ENCODE measurements around the gene ANO5. TPM values are rescaled to one million over a fixed set of nuclear protein-coding genes. Genes with fewer than 3 reads are reported as not detected.

The ANO5 gene
- total RNA-seq, 1 experiment from 2014 or later = 6.3 TPM

- H3K4me3 Mint-ChIP-seq = no peak overlapping the region
- H3K27ac Mint-ChIP-seq = no peak overlapping the region
- ChIA-PET POLR2A (no interaction called here), CTCF (interaction anchor here (1.0 kb wide), 1 partner anchor 9 kb away, joined by 3 read pairs; no protein-coding TSS in a partner anchor)
- H3K36me3 Mint-ChIP-seq = no peaks in the 10 kb centered on the region
- DNase-seq (ENCODE audit: low spot score) (no peak), ATAC-seq (no peak)
- no peak for TF ChIP-seq NFE2L1 (CRISPR knock-in tag; IDR thresholded peaks at IDR 0.05)
- no peak for TF ChIP-seq IRF2 (CRISPR knock-in tag; IDR thresholded peaks at IDR 0.05; ENCODE audit: borderline replicate concordance, low read depth)
- TF ChIP-seq FOXP4 (CRISPR knock-in tag; IDR thresholded peaks at IDR 0.05) = no peak
- no peak for TF ChIP-seq ATF1 (CRISPR knock-in tag; IDR thresholded peaks at IDR 0.05)
- TF ChIP-seq SOX15 (CRISPR knock-in tag; IDR thresholded peaks at IDR 0.05) = no peak
- no peak for TF ChIP-seq GTF2I (CRISPR knock-in tag; conservative IDR thresholded peaks at IDR 0.05)
- TF ChIP-seq CREB1 (CRISPR knock-in tag; IDR thresholded peaks at IDR 0.05) = no peak
- TF ChIP-seq ZSCAN18 (CRISPR knock-in tag; IDR thresholded peaks at IDR 0.05) = no peak
- TF ChIP-seq FOXJ3 (CRISPR knock-in tag; IDR thresholded peaks at IDR 0.05; ENCODE audit: borderline replicate concordance) = no peak
- no peak for TF ChIP-seq SP1 (CRISPR knock-in tag; conservative IDR thresholded peaks at IDR 0.05)
- no peak for TF ChIP-seq ZNF423 (CRISPR knock-in tag; IDR thresholded peaks at IDR 0.05)
- TF ChIP-seq JAZF1 (CRISPR knock-in tag; IDR thresholded peaks at IDR 0.05) = no peak
- TF ChIP-seq FOXK1 (CRISPR knock-in tag; IDR thresholded peaks at IDR 0.05) = no peak
- TF ChIP-seq ARID4B (CRISPR knock-in tag; IDR thresholded peaks at IDR 0.05; ENCODE audit: borderline replicate concordance) = no peak
- no peak for TF ChIP-seq ZNF532 (CRISPR knock-in tag; IDR thresholded peaks at IDR 0.05; ENCODE audit: borderline replicate concordance)
- H3K9me3 Mint-ChIP-seq = no peaks in the 10 kb centered on the region
- peaks cover 8% of the 10 kb centered on the region for H3K4me1 Mint-ChIP-seq
- H3K27me3 Mint-ChIP-seq (ENCODE audit: low read depth) = no peaks in the 10 kb centered on the region
Observed at GRCh38 chr11:22179626-22180025, 13.3 kb upstream of the ANO5 start.

Data from WTC11 (cell line).